ENCODE measurements around the gene THAP3.

THAP3 gene

DNA sequence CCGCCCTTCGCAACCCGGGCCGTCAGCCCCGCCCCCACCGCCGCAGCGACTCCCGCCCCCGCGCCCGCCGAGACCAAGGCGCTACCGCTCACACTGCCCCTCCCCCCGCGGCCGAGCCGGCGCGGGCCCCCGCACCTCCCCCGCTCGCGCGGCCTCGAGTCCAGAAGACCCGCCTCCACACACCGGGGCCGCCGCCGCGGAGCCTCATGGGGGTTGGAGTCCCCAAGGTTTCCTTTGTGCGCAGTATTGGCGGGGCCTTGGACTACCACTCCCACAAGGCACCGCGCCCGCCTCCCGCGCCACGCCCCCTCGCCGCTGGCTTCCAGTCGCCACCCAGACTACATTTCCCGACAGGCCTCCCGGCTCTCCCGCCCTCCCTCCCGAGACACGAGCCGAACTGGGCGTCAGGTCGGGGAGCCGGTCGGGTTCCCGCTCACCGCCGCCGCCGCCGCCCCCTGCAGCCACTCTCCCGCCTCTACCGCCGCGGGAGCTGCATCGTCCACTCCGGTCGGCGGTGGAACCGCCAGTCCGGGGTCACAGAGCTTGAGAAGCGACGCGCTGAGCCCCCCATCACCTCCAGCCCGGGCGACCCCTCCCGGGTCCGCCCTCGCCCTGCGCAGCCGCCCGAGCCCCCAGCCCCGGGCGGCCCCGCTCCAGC lies 11.2 kb upstream of the THAP3 start, which contains the start of gene PHF13:
Gene PHF13, plus strand, starts transcription at position 371 of the 658 bp plus-strand sequence. CDS start 336 bp downstream, outside the sequence.
- peak; percentile 94 for DNase-seq

DNA sequence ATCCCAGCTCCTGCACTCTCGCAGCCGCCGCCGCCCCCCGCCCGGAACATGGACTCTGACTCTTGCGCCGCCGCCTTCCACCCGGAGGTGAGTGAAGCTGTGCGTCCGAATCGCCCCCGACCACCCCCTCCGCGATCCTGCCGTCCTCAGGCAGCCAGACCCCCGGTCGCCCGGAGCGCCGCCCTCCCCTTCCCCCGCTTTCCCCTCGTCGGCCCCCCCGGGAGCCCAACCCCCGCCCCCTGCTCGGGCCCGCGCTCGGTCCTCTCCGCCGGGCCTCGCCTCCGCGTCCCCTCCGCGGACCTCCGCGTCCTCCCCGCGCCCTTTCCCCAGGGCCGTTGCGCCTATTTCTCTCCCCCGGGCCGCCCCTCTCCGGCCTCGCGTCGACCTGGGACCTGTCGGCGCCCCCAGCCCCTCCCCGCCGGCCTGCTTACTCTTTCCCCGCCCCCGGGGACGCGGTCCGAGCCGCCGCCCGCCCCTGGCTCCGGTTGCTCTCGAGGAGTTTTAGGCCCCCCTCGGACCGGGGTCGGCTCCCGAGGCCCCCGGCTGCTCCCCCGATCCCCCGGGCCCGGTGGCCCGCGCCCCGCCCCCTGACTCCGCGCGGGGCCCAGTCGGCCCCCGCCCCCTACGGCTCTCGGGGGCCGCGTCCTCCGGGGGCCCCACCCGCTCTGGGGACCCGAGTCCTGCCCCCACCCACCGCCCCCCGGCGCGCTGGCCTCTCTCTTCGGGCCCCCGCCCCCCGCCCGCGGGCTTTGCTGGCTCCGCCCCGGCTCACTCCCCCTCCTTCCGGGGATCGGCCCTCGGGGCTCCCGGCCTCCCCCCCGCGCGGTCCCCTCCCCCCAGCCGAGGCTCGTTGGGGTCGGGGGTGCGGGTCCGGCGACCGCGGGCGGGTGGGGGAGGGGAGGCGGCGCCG lies 10.4 kb upstream of the THAP3 start:
- DNase-seq, result no peak

DNA sequence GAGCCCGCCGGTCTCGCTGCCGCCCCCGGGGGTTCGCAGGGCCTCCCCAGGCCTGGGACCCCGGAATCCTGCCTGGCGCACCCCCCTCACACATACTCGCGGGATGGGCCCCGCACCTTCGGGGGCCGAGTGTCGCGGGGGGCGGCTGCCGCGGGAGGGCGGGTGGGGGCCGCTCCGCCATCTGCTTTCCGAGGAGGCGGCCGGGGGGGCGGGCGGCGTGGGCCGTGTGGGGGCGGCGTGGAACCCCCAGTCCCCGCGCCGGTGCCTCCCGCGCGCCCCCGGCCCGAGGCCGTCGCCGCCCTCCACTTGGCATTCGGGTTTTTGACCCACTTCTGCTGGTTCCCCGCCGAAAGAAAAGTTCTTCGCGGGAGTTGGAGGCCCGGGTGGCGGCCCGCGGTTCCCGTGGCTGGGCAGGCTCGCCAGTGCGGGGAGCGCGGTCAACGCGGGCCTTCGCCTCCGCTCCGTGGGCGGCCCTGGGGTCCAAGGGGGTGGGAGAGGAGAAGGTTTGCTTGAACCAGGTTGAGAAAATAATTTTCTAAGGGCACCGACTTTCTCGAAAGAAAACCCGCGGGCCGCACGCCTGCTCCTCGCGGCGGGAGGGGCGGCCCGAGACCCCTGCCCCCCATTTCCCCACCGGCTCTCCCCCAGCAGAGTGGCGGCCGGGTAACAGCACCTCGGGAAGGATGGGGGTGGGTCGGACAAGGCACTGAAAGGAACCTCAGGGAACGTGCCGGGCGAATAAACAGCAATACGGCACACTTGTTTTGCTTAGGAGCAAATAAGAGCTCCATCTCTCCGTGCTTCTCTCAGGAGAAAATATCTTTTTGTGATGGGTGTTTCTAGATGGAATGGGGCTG lies 9.5 kb upstream of the THAP3 start:
- DNase-seq, result no peak

DNA sequence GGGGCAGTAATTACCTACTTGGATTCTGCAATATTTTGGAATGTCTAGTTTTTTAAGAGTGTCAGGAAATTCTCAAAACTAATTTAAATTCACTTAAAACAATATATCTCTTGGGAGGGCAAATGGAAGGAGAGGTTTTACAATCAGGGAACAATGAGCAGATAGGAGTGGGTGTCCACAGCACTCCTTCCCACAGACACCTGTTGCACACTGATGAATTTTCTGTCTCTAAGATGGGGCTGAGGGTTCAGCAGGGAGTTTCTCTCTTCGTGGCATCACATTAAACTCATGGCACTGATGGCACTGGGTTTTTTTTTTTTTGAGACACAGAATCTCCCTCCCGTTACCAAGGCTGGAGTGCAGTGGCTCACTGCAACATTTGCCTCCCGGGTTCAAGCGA lies 5.6 kb upstream of the THAP3 start:
- no peak for DNase-seq

DNA sequence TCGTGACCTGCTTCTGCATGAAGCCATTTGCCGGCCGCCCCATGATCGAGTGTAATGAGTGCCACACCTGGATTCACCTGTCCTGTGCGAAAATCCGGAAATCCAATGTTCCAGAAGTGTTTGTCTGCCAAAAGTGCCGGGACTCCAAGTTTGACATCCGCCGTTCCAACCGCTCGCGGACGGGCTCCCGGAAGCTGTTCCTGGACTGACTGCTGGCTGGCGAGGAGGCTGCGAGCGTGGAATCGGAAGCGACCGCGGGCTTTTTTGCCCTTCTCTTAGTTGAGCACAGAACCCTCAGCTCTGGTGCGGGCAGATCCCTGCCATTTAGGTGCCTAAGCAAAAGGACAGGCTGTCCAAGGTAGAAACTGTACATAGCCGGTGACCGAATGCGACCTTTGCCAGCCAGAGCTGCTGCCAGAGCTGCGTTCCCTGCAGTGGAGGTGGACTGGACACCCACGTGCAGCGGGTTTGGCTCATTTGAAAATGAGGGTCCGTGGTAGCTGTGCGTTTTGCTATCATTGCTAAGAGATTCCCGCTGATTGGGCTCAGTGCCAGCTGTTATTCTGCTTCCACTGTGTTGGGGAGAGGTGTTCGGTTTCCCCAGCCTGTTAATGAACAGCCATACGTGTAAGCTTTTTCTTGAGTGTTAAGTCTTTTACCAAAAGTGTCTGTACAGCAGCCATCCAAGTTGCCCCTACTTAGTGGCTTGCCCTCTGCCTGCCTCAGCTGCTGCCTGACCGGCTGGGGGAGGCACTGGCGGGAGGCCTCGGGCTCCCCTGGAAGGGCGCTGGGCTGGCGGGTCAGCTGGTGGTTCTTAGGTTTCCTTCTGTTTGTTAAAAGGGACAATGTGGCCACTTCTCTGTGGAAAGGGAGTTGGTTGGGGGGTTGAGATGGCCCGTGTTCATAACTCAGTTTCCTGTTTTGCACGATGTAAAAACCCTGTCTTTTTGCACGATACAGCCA lies 3.0 kb upstream of the THAP3 start:
- DNase-seq, result no peak

DNA sequence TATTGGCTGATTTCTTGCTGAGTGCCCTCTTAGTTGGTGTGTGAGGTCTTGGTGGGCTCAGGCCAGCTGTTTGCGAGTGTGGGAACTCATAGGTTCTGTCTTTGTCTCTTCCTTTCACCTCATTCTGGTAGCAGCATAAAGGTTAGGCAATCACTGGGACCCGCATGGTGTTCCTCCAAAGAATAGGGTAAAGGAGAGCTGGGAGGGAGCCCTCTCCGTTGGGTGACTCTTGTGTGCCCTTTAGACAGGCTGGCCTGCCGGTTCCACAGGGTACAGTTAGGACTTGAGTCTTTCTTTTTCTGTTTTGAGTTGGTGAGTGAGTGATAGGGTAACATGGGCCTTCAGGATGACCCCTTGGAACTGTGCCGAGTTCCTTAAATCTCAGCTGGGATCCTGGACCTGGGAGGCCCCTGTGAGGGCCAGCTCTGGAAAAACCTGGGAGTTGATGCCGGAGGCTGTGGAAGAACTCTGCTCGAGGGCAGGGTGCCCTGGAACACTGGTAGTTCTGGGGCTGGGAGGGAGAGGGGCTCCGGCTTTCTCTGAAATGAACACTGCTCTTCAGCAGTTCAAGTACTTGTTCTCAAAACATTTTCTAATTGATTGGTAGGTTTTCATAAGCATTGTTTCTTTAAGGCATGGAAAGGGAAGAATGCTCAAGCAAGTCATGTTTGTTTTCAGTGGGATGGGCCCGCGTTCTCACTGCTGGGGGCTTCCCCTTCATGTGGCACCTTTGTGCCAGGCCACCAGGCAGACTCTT lies 2.1 kb upstream of the THAP3 start:
- DNase-seq, result no peak

DNA sequence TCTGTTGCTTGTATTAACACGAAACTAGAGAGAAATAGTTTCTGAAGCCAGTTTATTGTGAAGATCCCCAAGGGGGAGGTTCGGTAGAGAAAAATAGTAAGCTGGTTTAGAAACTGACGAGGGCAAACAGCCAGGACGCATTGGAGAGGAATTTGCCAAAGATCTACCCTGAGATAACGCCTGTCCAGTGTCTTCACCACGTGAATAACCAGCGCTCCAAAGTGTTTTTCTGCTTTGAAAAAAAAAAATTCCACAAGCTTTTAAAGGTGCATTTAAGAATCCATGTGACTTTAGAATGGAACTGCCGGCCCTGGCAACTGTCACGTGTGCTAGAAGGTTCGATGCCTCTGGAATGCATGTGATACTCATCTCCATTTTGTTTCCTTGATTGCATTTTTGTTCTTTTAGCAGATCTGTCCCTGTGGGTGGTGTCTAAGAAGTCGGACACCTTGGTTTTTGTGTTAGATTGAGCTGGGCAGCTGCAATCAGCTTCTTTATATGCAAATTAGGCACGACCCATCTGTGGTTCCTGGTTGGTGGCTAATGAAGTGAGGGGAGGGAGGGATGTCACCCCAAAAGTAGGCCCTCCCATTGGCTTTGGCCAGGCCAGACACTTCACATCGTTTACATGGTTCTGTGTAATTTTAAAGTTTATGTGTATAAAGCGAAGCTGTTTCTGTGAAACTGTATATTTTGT lies 1.3 kb upstream of the THAP3 start:
- no peak for DNase-seq

DNA sequence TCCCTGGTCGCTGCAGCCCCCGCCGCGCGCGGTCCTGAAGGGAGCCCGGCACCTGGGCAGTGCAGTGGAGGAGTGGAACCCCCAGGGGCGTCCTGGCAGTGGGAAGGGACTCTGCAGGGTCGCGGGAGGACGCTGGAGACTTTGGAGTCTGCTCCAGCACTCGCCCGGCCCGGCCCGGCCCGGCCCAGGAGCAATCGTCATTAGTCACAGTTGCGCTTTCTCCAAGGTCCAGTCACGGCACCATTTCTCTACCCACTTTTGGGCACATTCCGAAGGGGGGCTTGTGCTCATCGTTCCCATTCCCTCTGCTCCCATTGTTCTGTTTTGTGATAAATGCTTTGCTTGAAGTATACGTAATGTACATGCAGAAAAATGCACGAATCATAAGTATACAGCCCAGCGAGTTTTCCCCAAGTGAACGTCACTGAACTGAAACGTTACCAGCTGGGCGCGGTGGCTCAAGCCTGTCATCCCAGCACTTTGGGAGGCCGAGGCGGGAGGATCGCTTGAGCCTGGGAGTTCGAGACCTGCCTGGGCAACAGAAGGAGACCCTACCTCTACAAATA lies 999 bp downstream of the THAP3 start:
- no peak for DNase-seq

DNA sequence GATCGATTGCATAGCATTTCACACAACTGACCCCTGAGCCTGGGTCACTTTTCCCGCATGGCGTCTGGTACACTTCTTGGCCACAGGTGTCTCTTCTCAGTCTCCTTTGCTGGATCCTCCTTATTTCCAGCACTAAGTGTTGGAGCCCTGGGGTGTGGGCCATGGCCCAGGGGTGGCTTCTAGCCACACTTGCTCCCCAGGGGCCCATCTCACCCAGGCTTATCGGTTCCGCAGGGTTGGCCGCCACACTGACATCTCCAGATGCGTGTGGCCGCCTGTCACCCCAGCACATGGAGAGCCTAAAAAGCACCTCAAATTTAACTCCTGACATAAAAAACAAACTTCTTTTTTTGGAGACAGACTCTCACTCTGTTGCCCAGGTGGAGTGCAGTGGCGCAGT lies 2.4 kb downstream of the THAP3 start:
- no peak for DNase-seq

DNA sequence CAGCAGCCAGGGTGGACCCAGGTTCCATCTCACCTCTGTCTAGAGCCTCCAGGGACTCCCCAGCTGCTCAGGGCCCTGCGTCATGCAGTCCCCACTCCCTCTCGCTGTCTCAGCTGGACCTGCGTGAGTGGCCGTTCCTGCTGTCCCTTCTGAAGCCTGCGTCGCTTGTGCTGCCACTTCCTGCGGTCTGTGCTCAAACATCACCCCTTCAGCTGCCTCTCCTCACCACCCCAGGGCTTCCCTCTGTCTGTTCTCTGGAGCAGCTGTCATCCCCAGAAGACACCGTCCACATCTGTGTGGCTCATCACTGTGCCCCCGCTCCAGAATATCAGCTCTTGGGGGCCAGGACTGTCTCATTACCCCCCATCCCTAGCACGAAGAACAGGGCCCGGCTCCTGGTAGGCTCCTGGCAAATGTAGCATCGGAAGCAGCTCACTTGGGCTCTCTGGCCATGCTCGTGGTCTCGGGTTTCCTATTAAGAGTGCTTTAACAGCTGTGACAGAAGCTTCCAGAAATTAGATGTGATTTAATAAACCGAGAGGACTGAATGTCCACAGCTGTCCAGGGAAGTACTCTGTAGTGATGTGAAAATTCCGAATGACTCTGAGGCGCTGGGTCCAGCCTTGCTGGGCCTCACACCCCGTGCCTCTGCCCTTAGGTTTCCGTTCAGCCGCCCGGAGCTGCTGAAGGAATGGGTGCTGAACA lies 3.3 kb downstream of the THAP3 start:
- DNase-seq, result no peak

DNA sequence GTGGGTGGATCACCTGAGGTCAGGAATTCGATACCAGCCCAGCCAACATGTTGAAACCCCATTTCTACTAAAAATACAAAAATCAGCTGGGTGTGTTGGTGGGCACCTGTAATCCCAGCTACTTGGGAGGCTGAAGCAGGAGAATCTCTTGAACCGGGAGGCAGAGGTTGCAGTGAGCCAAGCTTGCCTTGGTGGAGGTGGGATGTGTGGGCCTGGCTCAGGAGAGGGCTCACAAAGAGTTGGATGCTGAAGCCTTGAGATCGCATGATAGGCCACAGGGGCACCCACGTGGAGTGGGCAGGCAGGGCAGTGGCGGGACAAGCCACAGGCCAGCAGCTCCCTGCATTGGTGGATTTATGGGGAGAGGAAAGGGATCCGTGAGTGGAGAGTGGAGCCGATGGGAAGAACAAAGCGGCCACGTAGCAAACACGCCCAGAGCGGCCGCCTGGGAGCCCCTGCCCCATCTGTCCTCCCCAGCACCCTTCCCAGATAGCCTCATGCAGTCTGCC lies 4.4 kb downstream of the THAP3 start:
- DNase-seq, result no peak

DNA sequence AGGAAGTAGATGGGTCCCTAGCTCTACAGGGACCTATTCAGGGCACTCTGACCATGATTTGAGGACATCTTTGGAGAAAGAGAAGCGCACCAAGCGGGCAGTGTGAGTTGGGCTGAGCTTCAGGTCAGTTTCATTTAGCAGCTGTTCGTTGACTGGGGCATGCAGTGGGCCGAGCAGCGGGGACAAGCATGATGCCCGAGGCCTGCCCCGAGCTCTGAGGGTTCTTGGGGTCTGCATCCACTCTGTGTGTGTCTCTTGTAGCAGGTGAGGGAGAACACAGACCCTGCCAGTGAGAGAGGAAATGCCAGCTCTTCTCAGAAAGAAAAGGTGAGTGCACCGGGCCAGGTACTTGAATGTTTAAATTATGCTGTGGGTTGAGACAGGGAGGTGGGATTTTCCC lies 5.4 kb downstream of the THAP3 start:
- DNase-seq, result no peak

DNA sequence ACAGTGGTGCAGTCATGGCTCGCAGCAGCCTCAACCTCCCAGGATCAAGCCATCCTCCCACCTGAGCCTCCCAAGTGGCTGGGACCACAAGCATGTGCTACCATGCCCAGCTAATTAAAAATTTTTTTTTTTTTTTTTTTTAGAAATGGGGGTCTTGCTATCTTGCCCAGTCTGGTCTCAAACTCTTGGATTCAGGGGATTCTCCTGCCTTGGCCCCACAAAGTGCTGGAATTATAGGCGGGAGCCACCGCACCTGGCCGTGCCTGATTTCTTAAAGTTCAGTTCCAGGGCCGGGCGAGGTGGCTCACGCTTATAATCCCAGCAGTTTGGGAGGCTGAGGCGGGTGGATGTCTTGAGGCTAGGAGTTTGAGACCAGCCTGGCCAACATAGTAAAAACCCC lies 6.4 kb downstream of the THAP3 start:
- DNase-seq, result no peak

DNA sequence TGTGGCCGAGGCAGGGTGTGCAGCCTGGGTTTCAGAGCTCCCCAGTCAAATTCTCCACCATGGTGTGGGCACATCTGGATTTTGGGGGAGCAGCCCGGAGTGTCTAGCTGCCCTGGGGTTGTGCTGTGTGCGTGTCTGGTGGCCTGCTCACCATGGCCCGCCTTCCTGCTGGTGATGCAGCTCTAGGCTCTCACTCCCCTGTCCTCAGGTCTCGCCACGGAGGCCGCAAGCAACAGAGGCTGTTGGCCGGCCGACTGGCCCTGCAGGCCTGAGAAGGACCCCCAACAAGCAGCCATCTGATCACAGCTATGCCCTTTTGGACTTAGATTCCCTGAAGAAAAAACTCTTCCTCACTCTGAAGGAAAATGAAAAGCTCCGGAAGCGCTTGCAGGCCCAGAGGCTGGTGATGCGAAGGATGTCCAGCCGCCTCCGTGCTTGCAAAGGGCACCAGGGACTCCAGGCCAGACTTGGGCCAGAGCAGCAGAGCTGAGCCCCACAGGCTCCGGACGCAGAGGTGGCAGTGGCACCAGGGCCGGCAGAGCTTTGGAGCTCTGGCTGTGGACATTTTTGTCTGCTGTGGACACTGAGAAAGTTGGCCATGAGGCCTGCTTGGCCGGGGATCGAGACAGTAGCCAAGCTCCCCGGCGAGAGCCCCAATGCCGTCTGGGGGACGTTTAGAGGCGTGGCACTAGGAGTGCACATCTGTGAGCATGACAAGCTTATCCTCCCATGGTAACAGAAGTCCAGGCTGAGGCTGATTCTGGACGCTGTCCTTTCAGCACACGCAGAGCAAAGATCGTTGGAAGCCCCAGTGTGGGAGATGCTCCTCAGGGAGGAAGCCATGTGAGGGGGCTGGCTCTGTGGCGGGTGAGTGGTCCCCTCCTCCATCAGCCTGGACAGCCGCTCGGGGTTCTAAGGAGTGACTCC lies 8.2 kb downstream of the THAP3 start:
- DNase-seq, result no peak

DNA sequence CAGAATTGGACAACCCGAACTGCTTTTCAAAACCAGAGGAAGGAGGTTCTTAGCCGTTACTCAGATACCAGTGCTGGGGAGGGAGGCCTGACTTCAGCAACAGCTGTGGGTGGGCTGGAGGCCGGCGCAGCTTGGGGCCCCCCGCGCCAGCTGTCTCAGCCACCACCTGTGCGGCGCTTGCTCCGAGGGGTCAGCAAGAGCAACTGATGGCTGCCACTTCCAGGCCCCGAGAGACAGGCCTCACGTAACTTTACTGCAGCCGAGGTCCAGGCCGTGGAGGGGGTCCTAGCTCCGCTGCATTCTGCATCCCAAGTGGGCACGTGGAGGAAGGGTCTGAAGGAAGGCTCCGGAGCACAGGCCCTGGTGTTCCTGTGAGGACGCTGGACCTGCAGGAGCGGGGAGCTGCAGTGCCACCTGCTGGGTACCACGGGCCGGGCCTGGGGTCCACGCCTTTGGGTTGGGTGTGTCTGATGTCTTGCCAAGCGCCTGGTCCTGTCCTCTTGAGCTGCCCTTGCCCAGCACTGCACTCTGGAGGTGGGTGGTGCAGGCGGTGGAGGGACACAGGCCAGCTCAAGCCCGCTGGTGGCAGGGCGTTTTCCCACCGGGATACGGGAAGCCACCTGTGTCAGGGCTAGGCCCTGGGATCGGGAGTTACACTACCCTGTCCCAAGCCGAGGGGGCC lies 9.8 kb downstream of the THAP3 start:
- no peak for DNase-seq

DNA sequence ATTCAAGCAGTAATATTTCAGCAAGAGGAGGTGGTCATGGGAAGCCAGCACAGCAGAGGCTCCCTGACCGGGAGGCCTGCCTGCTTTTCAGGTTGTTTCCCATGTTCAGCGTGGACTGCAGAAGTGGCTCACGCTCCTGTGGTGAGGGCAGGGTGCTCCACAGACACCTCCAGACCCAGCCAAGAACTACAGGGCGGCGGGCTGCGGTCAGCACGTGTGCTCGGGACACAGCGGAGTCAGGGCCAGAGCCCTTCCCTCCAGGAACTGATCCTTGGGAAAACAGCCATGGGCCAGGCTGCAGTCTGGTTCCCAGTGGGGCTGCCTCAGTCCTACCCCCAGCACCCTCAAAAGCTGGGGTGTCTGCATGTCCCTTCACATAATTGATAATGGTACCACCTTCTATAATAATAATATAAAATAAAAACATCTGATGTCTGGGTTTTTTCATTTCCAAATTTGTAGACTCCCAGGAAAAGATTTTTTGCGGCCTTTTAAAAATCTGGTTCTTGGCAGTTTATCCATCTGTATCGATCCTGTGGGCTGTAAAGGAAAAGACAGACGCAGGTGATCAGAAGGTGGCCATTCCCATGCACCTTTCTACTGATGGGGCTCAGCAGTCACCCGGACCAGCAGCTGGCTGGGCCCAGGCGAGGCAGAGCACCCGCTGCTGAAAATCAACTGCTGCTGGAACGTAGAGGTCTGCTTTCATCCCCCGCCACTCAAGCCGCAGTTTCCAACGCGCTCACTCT lies 10.7 kb downstream of the THAP3 start:
- no peak for DNase-seq
